Activated CD8-positive, alpha-beta T cell treated with anti-CD3 and anti-CD28 coated beads for 36 hours (primary cell): Measurements from ENCODE around the gene DUOXA1. TPM values are rescaled to one million over a fixed set of nuclear protein-coding genes. Genes with fewer than 3 reads are reported as not detected.

Experiments
- ATAC-seq: fragments of 200-7000 bp; cut with Tn5 transposase; one replicate; pipeline ENCODE4 v1.10.0; 2021; ENCODE audit warnings: mild to moderate bottlenecking, moderate library complexity
- CTCF ChIA-PET: fragments of 350-600 bp; sonication (Branson Sonifier 250); formaldehyde crosslinking; loops from one replicate; lab custom pipeline; 2021; ENCODE audit warnings: antibody characterized with exemption; lab: Charles Lee
- POLR2A ChIA-PET: fragments of 350-600 bp; sonication (Branson Sonifier 250); formaldehyde crosslinking; loops from one replicate; lab custom pipeline; 2021; ENCODE audit warnings: antibody characterized with exemption; lab: Charles Lee
- DNase-seq: peaks from one replicate; pipeline ENCODE4 v3.0.0-alpha.2; 2020
- H3K27ac Mint-ChIP-seq: one replicate; pipeline ENCODE4 v1.8.0; 2021; ENCODE audit warnings: mild to moderate bottlenecking, mixed read lengths
- H3K27me3 Mint-ChIP-seq: one replicate; pipeline ENCODE4 v1.8.0; 2021; ENCODE audit warnings: mixed read lengths
- H3K36me3 Mint-ChIP-seq: one replicate; pipeline ENCODE4 v1.8.0; 2021; ENCODE audit warnings: low read depth, mixed read lengths
- H3K4me1 Mint-ChIP-seq: one replicate; pipeline ENCODE4 v1.8.0; 2021; ENCODE audit warnings: low read depth, mixed read lengths
- H3K4me3 Mint-ChIP-seq: one replicate; pipeline ENCODE4 v1.8.0; 2021; ENCODE audit warnings: mild to moderate bottlenecking, moderate library complexity, mixed read lengths
- H3K9me3 Mint-ChIP-seq: one replicate; pipeline ENCODE4 v1.8.0; 2021; ENCODE audit warnings: mixed read lengths
- CTCF ChIP-seq: fragments of 200-600 bp; IDR thresholded peaks from one replicate; pipeline ENCODE4 v1.8.0; 2022; ENCODE audit warnings: antibody characterized with exemption, mild to moderate bottlenecking
- intact Hi-C: fragments of 100-400 bp; cut with micrococcal nuclease; formaldehyde crosslinking; loops from one replicate; pipeline ENCODE4 v1.10.0; 2022
- total RNA-seq, 2 experiments: library from RNA; stranded (reverse); gene quantifications; one replicate each; pipeline ENCODE4 v1.2.3, GENCODE V29; 2021

The DUOXA1 gene
- total RNA-seq, 2 experiments from 2014 or later = not detected

GRCh38 chr15:45149060-45149459, 19.4 kb upstream of the DUOXA1 start:
- Mint-ChIP-seq H3K27ac (no peak overlapping the region), H3K27me3 (no peaks in the 10 kb centered on the region), H3K36me3 (peaks cover 5% of the 10 kb centered on the region), H3K4me3 (no peak overlapping the region), H3K4me1 (no peaks in the 10 kb centered on the region), H3K9me3 (no peaks in the 10 kb centered on the region)
- ChIA-PET CTCF (interaction anchor here (1.2 to 1.4 kb wide), 2 partner anchors 16 to 19 kb away, joined by 3 to 4 read pairs; no protein-coding TSS in a partner anchor), POLR2A (interaction anchor here (1.3 kb wide), 1 partner anchor 24 kb away, joined by 3 read pairs; no protein-coding TSS in a partner anchor)
- no peak for DNase-seq
- intact Hi-C loops = no loop called here
- no peak for TF ChIP-seq CTCF
- no peak for ATAC-seq

- Mint-ChIP-seq H3K27ac (no peak overlapping the region), H3K9me3 (no peaks in the 10 kb centered on the region), H3K36me3 (peaks cover 5% of the 10 kb centered on the region), H3K27me3 (no peaks in the 10 kb centered on the region), H3K4me1 (no peaks in the 10 kb centered on the region), H3K4me3 (no peak overlapping the region)
- no peak for ATAC-seq
- no peak for TF ChIP-seq CTCF
- ChIA-PET POLR2A (interaction anchor here (1.3 kb wide), 1 partner anchor 23 kb away, joined by 3 read pairs; no protein-coding TSS in a partner anchor), CTCF (interaction anchor here (1.4 kb wide), 1 partner anchor 19 kb away, joined by 4 read pairs; no protein-coding TSS in a partner anchor)
- intact Hi-C loops = no loop called here
- DNase-seq = no peak
Observed at GRCh38 chr15:45148076-45149059, 18.7 kb upstream of the DUOXA1 start.

- CTCF ChIA-PET = interaction anchor here (0.9 to 4.2 kb wide), 3 partner anchors 21 to 252 kb away, joined by 3 to 15 read pairs (median 4); no protein-coding TSS in a partner anchor
- DNase-seq (no peak), ATAC-seq (no peak)
- POLR2A ChIA-PET = interaction anchor here (1.3 kb wide), 1 partner anchor 22 kb away, joined by 3 read pairs; no protein-coding TSS in a partner anchor
- TF ChIP-seq CTCF = no peak
- H3K27ac Mint-ChIP-seq = no peak overlapping the region
- no peaks in the 10 kb centered on the region for H3K27me3 Mint-ChIP-seq
- intact Hi-C loops = no loop called here
- H3K4me1 Mint-ChIP-seq = no peaks in the 10 kb centered on the region
- peaks cover 3% of the 10 kb centered on the region for H3K36me3 Mint-ChIP-seq
- H3K4me3 Mint-ChIP-seq = no peak overlapping the region
- no peaks in the 10 kb centered on the region for H3K9me3 Mint-ChIP-seq
Observed at GRCh38 chr15:45147606-45148005, 17.9 kb upstream of the DUOXA1 start.

- Mint-ChIP-seq H3K4me3 (no peak overlapping the region), H3K36me3 (no peaks in the 10 kb centered on the region), H3K9me3 (no peaks in the 10 kb centered on the region), H3K27me3 (no peaks in the 10 kb centered on the region), H3K4me1 (no peaks in the 10 kb centered on the region), H3K27ac (no peak overlapping the region)
- CTCF ChIA-PET = interaction anchor here (0.9 to 4.2 kb wide), 6 partner anchors 9 to 253 kb away, joined by 3 to 15 read pairs (median 4); no protein-coding TSS in a partner anchor
- DNase-seq = no peak
- intact Hi-C loops = no loop called here
- TF ChIP-seq CTCF = no peak
- no peak for ATAC-seq
- POLR2A ChIA-PET = interaction anchor here (0.5 kb wide), 1 partner anchor 105 kb away, joined by 5 read pairs; no protein-coding TSS in a partner anchor
Observed at GRCh38 chr15:45146405-45146804, 16.7 kb upstream of the DUOXA1 start.
